Measurements from ENCODE around the gene GLUL. TPM values are rescaled to one million over a fixed set of nuclear protein-coding genes. Genes with fewer than 3 reads are reported as not detected.

The GLUL gene
- total and polyA plus RNA-seq, 7 donors = 1,157 to 6,689 (median 2,051) TPM

- DNase-seq (no peak), ATAC-seq (no peak)
- H3K4me1 ChIP-seq = peaks cover 31% of the 10 kb centered on the region
- H3K27me3 ChIP-seq (ENCODE audit: insufficient read depth in 3 of 3, low read length in 2 of 3) = no peaks in the 10 kb centered on the region
- H3K9me3 ChIP-seq = no peaks in the 10 kb centered on the region
- intact Hi-C loops (cut with DNase I) = no loop called here
- WGBS, 3 donors = 49 to 60% (median 56%) methylated on average over 2 of the region's 2 CpGs
- peak overlapping the region; percentile 96 for H3K4me3 ChIP-seq
- H3K36me3 ChIP-seq (ENCODE audit: insufficient read depth in 1 of 2, low read depth in 1 of 2) = peaks cover 14 to 65% of the 10 kb centered on the region in 2 donors
- TF ChIP-seq CTCF (IDR thresholded peaks at IDR 0.05) = no peak
- H3K27ac ChIP-seq = peak overlapping the region; percentile 98
These were observed 4.0 kb downstream of the GLUL start for GRCh38 chr1:182387566-182387965.

GRCh38 chr1:182386980-182387379 is 4.6 kb downstream of the GLUL start:
- Histone ChIP-seq H3K27ac (no peak overlapping the region), H3K4me1 (peaks cover 29% of the 10 kb centered on the region), H3K36me3 (ENCODE audit: insufficient read depth in 1 of 2, low read depth in 1 of 2) (peaks cover 14 to 71% of the 10 kb centered on the region in 2 donors), H3K9me3 (no peaks in the 10 kb centered on the region), H3K4me3 (no peak overlapping the region), H3K27me3 (ENCODE audit: insufficient read depth in 3 of 3, low read length in 2 of 3) (no peaks in the 10 kb centered on the region)
- DNase-seq = no peak
- WGBS, 3 donors = 88 to 93% (median 90%) methylated on average over 5 of the region's 5 CpGs
- ATAC-seq = no peak
- TF ChIP-seq CTCF (IDR thresholded peaks at IDR 0.05) = no peak
- intact Hi-C loops (cut with DNase I) = no loop called here

GRCh38 chr1:182385885-182386853 is 5.4 kb downstream of the GLUL start:
- 84 to 91% (median 86%) methylated on average over 8 of the region's 8 CpGs for WGBS, 3 donors
- TF ChIP-seq CTCF (IDR thresholded peaks at IDR 0.05) = no peak
- no peaks in the 10 kb centered on the region for H3K9me3 ChIP-seq
- ATAC-seq = no peak
- intact Hi-C loops (cut with DNase I) = no loop called here
- no peak overlapping the region for H3K4me3 ChIP-seq
- H3K4me1 ChIP-seq = peaks cover 29% of the 10 kb centered on the region
- no peaks in the 10 kb centered on the region for H3K27me3 ChIP-seq (ENCODE audit: insufficient read depth in 3 of 3, low read length in 2 of 3)
- no peak overlapping the region for H3K27ac ChIP-seq
- H3K36me3 ChIP-seq (ENCODE audit: insufficient read depth in 1 of 2, low read depth in 1 of 2) = peaks cover 14 to 74% of the 10 kb centered on the region in 2 donors
- no peak for DNase-seq

- Histone ChIP-seq H3K4me1 (peaks cover 29% of the 10 kb centered on the region), H3K27me3 (ENCODE audit: insufficient read depth in 3 of 3, low read length in 2 of 3) (no peaks in the 10 kb centered on the region), H3K36me3 (ENCODE audit: insufficient read depth in 1 of 2, low read depth in 1 of 2) (peaks cover 14 to 74% of the 10 kb centered on the region in 2 donors), H3K9me3 (no peaks in the 10 kb centered on the region), H3K4me3 (no peak overlapping the region), H3K27ac (peak overlapping the region; percentile 11)
- no peak for TF ChIP-seq CTCF (IDR thresholded peaks at IDR 0.05)
- DNase-seq = no peak
- ATAC-seq = no peak
- 73 to 82% (median 80%) methylated on average over 19 of the region's 19 CpGs for WGBS, 3 donors
- intact Hi-C loops (cut with DNase I) = no loop called here
These were observed 7.1 kb downstream of the GLUL start for GRCh38 chr1:182384387-182384960.

Measured in psoas muscle (tissue), 8 donors.